D721Med (cell line): ENCODE data around the gene KYAT1.

Source experiments
- DNase-seq: peaks from one replicate; pipeline ENCODE4 v3.0.0; 2011; ENCODE audit warnings: low spot score; ENCODE audit not compliant: insufficient read length
- FAIRE-seq: peaks from 2 replicates; lab custom pipeline; 2011; peaks lifted over from hg19 to GRCh38; lab: Jason Lieb, UNC
- CTCF ChIP-seq: IDR thresholded peaks from 2 replicates; pipeline ENCODE4 v1.5.1; 2012; ENCODE audit warnings: mild to moderate bottlenecking, control low read depth; ENCODE audit not compliant: insufficient read depth; ENCODE audit errors: missing control alignments

KYAT1 gene

DNA sequence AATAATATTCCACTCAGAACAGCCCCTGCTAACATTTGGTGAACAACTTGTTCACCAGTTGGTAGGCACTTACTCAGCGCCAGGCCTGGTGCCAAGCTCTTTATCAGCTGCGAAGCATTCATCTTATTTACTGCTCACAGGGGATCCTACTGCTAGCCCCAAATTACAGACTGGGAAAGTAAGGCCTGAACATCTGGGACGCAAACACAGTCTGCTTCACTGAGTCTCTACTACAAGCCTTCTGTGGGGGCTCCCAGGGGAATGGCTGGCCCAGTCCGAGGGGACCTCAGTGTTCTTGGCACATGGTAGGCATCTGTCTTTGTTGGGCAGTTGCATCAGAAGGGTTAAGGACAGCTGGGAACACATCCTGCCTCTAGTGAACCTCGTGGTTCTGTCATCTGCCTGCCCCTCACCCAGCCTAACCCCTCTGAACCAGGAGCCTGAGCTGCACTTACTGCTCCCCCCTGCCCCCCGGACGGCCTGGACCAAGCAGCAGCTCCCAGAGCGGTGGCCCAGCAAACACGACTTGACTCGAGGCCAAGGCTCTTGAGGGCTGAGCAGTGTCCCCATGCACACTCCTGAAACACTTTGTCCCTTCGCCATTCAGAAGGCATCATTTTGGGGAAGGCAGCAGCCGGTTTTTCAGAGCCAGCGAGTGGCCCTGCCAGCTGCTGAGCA, 38.8 kb upstream of the KYAT1 start, which contains the start of gene PHYHD1:
TSS of gene PHYHD1 (plus strand) at position 602 of the 678 bp plus-strand sequence. CDS start 1,342 bp downstream, outside the sequence.
- TF ChIP-seq CTCF, result no peak
- FAIRE-seq (no peak), DNase-seq (peak; percentile 36)

DNA sequence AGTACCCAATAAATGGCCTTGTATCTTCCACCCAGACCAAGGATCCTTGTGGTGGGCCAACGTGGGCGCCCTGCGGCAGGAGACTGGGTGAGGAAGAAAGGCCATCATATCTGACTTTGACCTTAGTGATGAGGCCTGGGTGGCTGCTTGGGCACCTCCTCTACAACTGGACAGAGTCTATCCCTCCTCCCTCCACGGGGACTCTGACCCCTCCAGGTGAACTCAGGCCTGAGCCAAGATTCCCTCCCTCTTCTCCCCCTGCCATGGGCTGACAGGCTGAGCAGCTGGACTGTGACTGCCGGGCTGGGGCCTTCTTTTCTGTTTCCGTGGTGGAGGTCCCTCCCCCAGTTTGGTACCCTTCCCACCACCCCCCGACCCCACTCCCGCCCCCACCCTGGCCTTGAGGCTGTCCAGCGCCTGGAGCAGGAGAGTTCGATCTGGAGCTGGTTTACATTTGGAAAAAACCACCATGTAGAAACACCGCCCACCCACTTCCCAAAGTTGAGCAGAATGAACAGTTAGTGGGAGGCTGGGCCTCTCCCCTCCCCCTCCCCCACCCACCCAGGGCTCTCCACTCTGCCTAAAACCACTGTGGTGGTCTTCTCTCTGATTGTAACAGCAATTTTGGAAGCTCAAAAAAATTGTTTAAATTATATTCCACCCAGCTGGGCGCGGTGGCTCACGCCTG, 37.8 kb upstream of the KYAT1 start:
- no peak for TF ChIP-seq CTCF
- FAIRE-seq (no peak), DNase-seq (peak; percentile 5)

- DNase-seq (peak; percentile 13), FAIRE-seq (no peak)
- no peak for TF ChIP-seq CTCF
Observed at GRCh38 chr9:128918921-128919320, 37.2 kb upstream of the KYAT1 start.

DNA sequence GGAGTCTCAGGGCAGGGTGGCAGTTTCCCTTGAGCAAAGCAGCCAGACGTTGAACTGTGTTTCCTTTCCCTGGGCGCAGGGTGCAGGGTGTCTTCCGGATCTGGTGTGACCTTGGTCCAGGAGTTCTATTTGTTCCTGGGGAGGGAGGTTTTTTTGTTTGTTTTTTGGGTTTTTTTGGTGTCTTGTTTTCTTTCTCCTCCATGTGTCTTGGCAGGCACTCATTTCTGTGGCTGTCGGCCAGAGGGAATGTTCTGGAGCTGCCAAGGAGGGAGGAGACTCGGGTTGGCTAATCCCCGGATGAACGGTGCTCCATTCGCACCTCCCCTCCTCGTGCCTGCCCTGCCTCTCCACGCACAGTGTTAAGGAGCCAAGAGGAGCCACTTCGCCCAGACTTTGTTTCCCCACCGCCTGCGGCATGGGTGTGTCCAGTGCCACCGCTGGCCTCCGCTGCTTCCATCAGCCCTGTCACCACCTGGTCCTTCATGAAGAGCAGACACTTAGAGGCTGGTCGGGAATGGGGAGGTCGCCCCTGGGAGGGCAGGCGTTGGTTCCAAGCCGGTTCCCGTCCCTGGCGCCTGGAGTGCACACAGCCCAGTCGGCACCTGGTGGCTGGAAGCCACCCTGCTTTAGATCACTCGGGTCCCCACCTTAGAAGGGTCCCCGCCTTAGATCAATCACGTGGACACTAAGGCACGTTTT, 35.5 kb upstream of the KYAT1 start:
- FAIRE-seq (no peak), DNase-seq (no peak)
- TF ChIP-seq CTCF, result no peak

- no peak for TF ChIP-seq CTCF
- DNase-seq (no peak), FAIRE-seq (no peak)
Observed at GRCh38 chr9:128916745-128917144, 35.0 kb upstream of the KYAT1 start.

GRCh38 chr9:128916204-128916603, 34.5 kb upstream of the KYAT1 start:
- no peak for TF ChIP-seq CTCF
- DNase-seq (no peak), FAIRE-seq (no peak)
